Measurements from ENCODE around the gene PIP5K1B.

Gene PIP5K1B

GRCh38 chr9:68827837-68828744, 123.1 kb downstream of the PIP5K1B start:
- no peak for TF ChIP-seq GLIS3 (CRISPR knock-in tag; IDR thresholded peaks at IDR 0.05)
- no peak for TF ChIP-seq CREB5 (CRISPR knock-in tag; IDR thresholded peaks at IDR 0.05; ENCODE audit: low read depth)
- no peak for TF ChIP-seq ISL1 (CRISPR knock-in tag; IDR thresholded peaks at IDR 0.05)
- no peak for TF ChIP-seq CSRNP3 (CRISPR knock-in tag; IDR thresholded peaks at IDR 0.05)
- no peak for TF ChIP-seq TSHZ2 (CRISPR knock-in tag; IDR thresholded peaks at IDR 0.05)
- TF ChIP-seq ZFP3 (CRISPR knock-in tag; IDR thresholded peaks at IDR 0.05): no peak
- TF ChIP-seq ESRRG (CRISPR knock-in tag; IDR thresholded peaks at IDR 0.05): no peak
- TF ChIP-seq ZC3H10 (CRISPR knock-in tag; IDR thresholded peaks at IDR 0.05): no peak
- TF ChIP-seq CSDC2 (CRISPR knock-in tag; IDR thresholded peaks at IDR 0.05): no peak
- no peak for TF ChIP-seq TOX (CRISPR knock-in tag; IDR thresholded peaks at IDR 0.05; ENCODE audit: borderline replicate concordance)
- TF ChIP-seq OSR1 (CRISPR knock-in tag; IDR thresholded peaks at IDR 0.05): no peak
- TF ChIP-seq ZNF70 (CRISPR knock-in tag; IDR thresholded peaks at IDR 0.05): no peak
- TF ChIP-seq PATZ1 (CRISPR knock-in tag; IDR thresholded peaks at IDR 0.05; ENCODE audit: borderline replicate concordance): no peak
- TF ChIP-seq ARNTL (CRISPR knock-in tag; IDR thresholded peaks at IDR 0.05; ENCODE audit: borderline replicate concordance, low read depth): no peak
- no peak for TF ChIP-seq ZNF8 (CRISPR knock-in tag; IDR thresholded peaks at IDR 0.05)
- no peak for TF ChIP-seq POU6F1 (CRISPR knock-in tag; IDR thresholded peaks at IDR 0.05; ENCODE audit: borderline replicate concordance, low read depth)
- TF ChIP-seq SNAI2 (CRISPR knock-in tag; IDR thresholded peaks at IDR 0.05): no peak
- no peak for ATAC-seq

GRCh38 chr9:68832101-68832500, 127.1 kb downstream of the PIP5K1B start:
- no peak for ATAC-seq
- TF ChIP-seq SNAI2 (CRISPR knock-in tag; IDR thresholded peaks at IDR 0.05): no peak
- no peak for TF ChIP-seq GLIS3 (CRISPR knock-in tag; IDR thresholded peaks at IDR 0.05)
- no peak for TF ChIP-seq ZFP30 (CRISPR knock-in tag; IDR thresholded peaks at IDR 0.05)
- no peak for TF ChIP-seq TOX (CRISPR knock-in tag; IDR thresholded peaks at IDR 0.05; ENCODE audit: borderline replicate concordance)
- no peak for TF ChIP-seq ZC3H10 (CRISPR knock-in tag; IDR thresholded peaks at IDR 0.05)
- no peak for TF ChIP-seq ISL1 (CRISPR knock-in tag; IDR thresholded peaks at IDR 0.05)

GRCh38 chr9:68832861-68833518, 128.0 kb downstream of the PIP5K1B start:
- TF ChIP-seq ZC3H10 (CRISPR knock-in tag; IDR thresholded peaks at IDR 0.05) (no peak), ZNF8 (CRISPR knock-in tag; IDR thresholded peaks at IDR 0.05) (no peak), ZFP3 (CRISPR knock-in tag; IDR thresholded peaks at IDR 0.05) (no peak), CREB5 (CRISPR knock-in tag; IDR thresholded peaks at IDR 0.05; ENCODE audit: low read depth) (no peak), ISL1 (CRISPR knock-in tag; IDR thresholded peaks at IDR 0.05) (no peak), TSHZ2 (CRISPR knock-in tag; IDR thresholded peaks at IDR 0.05) (no peak), ZFP30 (CRISPR knock-in tag; IDR thresholded peaks at IDR 0.05) (no peak), ESRRG (CRISPR knock-in tag; IDR thresholded peaks at IDR 0.05) (no peak), OSR1 (CRISPR knock-in tag; IDR thresholded peaks at IDR 0.05) (no peak), RARB (CRISPR knock-in tag; IDR thresholded peaks at IDR 0.05) (no peak), ZNF565 (CRISPR knock-in tag; conservative IDR thresholded peaks at IDR 0.05; ENCODE audit: low read depth) (no peak), SNAI2 (CRISPR knock-in tag; IDR thresholded peaks at IDR 0.05) (no peak), CSDC2 (CRISPR knock-in tag; IDR thresholded peaks at IDR 0.05) (no peak), TOX (CRISPR knock-in tag; IDR thresholded peaks at IDR 0.05; ENCODE audit: borderline replicate concordance) (no peak)
- no peak for ATAC-seq

All from SK-N-SH treated with all-trans-retinoic acid at 6 μM for 48 hours (cell line).